AG10803 (cell line): ENCODE measurements around the gene OSBPL10.

ENCODE experiments used
- DNase-seq: peaks from one replicate; pipeline ENCODE4 v3.0.0; 2010; ENCODE audit warnings: low read depth
- H3K4me3 ChIP-seq: 2 replicates; pipeline ENCODE4 v1.5.1; 2011; ENCODE audit warnings: mild to moderate bottlenecking, low read length, control low read depth
- CTCF ChIP-seq: conservative IDR thresholded peaks from 2 replicates; pipeline ENCODE4 v1.5.1; 2011; ENCODE audit warnings: mild to moderate bottlenecking, low read length, control low read depth, inconsistent platforms

Gene OSBPL10

DNA sequence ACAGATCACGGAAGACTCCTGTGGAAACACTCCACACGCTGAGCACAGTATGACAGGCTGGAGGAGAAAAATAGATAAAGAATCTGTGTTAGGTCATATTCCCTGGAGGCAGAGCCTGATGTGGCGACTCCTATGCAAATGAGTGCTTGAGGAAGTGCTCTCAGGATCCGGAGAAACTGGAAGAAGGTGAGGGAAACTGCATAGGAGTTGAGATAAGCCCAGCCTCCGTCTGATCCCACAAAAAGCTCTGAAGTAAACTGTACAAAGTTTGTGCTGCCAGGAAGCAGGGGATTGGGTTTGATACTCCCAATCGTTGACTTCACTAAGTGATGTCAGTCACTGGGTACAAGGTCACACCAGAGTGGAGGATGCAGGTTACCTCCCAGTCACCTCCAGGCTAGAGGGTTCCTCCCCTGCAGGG is 33.4 kb downstream of the OSBPL10 start:
- TF ChIP-seq CTCF, result no peak
- no peak overlapping the region for H3K4me3 ChIP-seq
- no peak for DNase-seq

DNA sequence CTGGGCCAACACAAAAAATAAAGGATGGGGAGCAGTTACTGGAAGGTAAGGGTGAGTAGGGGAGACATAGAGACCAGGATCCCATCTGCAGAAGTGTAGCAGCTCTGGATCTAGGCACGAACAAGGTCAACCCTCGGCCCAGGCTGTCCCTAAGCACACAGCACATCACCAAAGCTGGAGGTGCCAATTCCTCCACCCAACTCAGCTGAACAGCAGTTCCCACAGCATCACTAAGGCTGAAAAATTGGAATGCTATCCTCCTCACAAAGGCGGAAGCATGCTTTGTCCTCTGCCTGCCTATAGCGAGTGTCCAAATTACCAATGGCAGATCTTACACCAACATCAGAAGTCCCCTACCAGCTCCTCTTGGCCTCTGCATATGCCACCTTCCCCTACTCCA is 33.9 kb downstream of the OSBPL10 start:
- no peak overlapping the region for H3K4me3 ChIP-seq
- DNase-seq, result no peak

DNA sequence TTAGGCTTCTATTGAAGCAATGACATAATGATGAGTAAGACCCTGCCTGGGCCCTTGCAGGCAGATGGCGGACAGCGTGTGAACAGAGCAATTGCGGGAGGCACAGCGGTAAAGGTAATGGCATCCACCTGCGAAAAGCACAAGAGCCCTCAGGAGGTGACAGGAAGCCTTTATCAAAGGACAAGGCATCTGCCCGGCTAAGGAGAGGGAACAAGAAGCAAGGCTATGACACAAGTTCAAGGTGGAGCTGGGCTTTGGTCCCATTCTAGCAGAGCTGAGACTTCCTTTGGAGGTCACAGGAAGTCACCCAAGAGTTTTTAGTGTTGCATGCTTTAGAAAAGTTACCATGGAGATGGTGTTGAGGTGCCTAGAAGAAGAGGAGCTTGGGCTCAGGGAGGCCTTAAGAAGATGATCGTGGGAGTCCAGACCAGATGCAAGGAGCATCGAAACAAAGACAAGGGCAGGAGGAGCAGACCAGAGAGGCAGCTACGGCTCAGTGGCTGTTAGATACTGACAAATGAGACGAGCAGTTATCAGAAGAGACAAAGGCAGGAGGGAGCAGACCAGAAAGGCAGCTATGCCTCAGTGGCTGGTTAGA is 34.5 kb downstream of the OSBPL10 start:
- no peak for TF ChIP-seq CTCF
- no peak for DNase-seq
- no peak overlapping the region for H3K4me3 ChIP-seq

More for the DNA sequence above, 33.9 kb downstream of the OSBPL10 start:
- TF ChIP-seq CTCF, result no peak

GRCh38 chr3:31945738-31946052 is 35.4 kb downstream of the OSBPL10 start:
- TF ChIP-seq CTCF, result no peak
- DNase-seq, result no peak
- H3K4me3 ChIP-seq, result no peak overlapping the region

DNA sequence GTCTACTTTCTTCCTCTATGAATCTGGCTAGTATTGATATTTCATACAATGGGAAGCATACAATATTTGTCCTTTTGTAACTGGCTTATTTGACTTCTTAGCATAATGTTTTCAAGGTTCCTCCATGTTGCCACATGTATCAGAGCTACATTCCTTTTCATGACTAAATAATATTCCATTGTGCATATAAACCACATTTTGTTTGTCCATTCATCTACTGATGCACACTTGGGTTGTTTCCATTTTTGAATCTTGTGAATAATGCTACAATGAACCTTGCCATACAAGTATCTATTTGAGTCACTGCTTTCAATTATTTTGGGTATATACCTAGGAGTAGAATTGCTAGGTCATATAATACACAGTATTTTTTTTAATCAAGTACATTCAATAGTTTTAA is 38.0 kb downstream of the OSBPL10 start:
- no peak overlapping the region for H3K4me3 ChIP-seq
- no peak for TF ChIP-seq CTCF
- DNase-seq, result no peak

GRCh38 chr3:31942446-31942845 is 38.6 kb downstream of the OSBPL10 start:
- DNase-seq, result no peak

More at GRCh38 chr3:31942446-31942845, 38.6 kb downstream of the OSBPL10 start:
- no peak overlapping the region for H3K4me3 ChIP-seq
- TF ChIP-seq CTCF, result no peak
